GM21528 (cell line): ENCODE data around the gene GCNT4.

ENCODE experiments used
- ATAC-seq: cut with Tn5 transposase; IDR thresholded peaks from one replicate; pipeline ENCODE4 v1.9.1; 2021; ENCODE audit warnings: mild to moderate bottlenecking, moderate library complexity; ENCODE audit not compliant: unreplicated experiment, low FRiP score

GCNT4 gene

GRCh38 chr5:75053054-75053303, 621 bp upstream of the GCNT4 start:
- peak; percentile 34 for ATAC-seq

GRCh38 chr5:75051217-75051751, 1.1 kb downstream of the GCNT4 start:
- ATAC-seq = no peak

GRCh38 chr5:75050415-75050814, 1.9 kb downstream of the GCNT4 start:
- ATAC-seq = no peak

- ATAC-seq = no peak
Measured at GRCh38 chr5:75049456-75050351, 2.7 kb downstream of the GCNT4 start.

- ATAC-seq = no peak
Measured at GRCh38 chr5:75048457-75048953, 3.9 kb downstream of the GCNT4 start.

GRCh38 chr5:75047356-75047755, 5.0 kb downstream of the GCNT4 start:
- no peak for ATAC-seq

GRCh38 chr5:75046366-75047142, 5.8 kb downstream of the GCNT4 start:
- ATAC-seq = no peak

- ATAC-seq = no peak
Measured at GRCh38 chr5:75045071-75045470, 7.3 kb downstream of the GCNT4 start.

- no peak for ATAC-seq
Measured at GRCh38 chr5:75044406-75044805, 8.0 kb downstream of the GCNT4 start.

- ATAC-seq = no peak
Measured at GRCh38 chr5:75043633-75044264, 8.6 kb downstream of the GCNT4 start.

- ATAC-seq = no peak
Measured at GRCh38 chr5:75042522-75042921, 9.8 kb downstream of the GCNT4 start.

GRCh38 chr5:75040973-75041372, 11.4 kb downstream of the GCNT4 start:
- ATAC-seq = no peak

- ATAC-seq = no peak
Measured at GRCh38 chr5:75037106-75037505, 15.3 kb downstream of the GCNT4 start.

GRCh38 chr5:75034137-75034739, 18.1 kb downstream of the GCNT4 start:
- no peak for ATAC-seq

- ATAC-seq = no peak
Measured at GRCh38 chr5:75031366-75031765, 21.0 kb downstream of the GCNT4 start.

- ATAC-seq = no peak
Measured at GRCh38 chr5:75028090-75028489, 24.3 kb downstream of the GCNT4 start.

- ATAC-seq = no peak
Measured at GRCh38 chr5:75023368-75024159, 28.8 kb downstream of the GCNT4 start.

- no peak for ATAC-seq
Measured at GRCh38 chr5:75021800-75022199, 30.6 kb downstream of the GCNT4 start.

- ATAC-seq = no peak
Measured at GRCh38 chr5:75021219-75021618, 31.1 kb downstream of the GCNT4 start.
